Measurements from ENCODE around the gene ATP6V1B1.

Gene ATP6V1B1

DNA sequence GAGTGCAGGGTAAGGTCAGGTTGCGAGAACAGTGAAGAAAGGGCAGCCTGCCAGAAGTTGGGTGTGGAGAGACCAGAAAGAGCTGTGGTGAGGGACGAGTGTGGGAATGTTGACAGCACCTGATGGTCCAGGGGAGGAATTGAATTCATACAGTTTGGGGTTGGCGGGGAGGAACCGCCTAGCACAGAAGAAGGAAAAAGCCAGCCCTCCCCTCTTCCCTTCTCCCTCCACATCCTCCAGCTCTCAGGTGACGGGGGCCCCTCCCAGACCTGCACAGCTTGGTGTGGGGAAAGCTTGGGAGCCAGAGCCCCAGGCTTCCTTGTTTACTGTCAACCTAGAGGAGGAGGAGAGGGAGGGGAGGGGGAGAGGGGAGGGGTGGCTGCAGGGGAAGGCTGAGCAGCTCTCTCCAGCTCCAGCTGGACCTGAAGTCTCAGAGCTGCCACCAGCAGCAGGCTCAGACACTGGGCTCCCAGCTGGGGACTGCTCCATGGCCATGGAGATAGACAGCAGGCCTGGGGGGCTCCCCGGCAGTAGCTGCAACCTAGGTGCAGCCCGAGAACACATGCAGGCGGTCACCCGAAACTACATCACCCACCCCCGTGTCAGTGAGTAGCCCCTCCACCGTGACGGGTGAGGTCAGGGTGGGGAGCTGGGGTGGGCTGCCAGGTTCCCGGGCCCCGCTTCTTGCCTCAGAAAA is at the start of gene ATP6V1B1:
ATP6V1B1 (plus strand) TSS at position 433 of the 697 bp plus-strand sequence; CDS start at position 488, 55 bp downstream.
- H3K9me3 Mint-ChIP-seq: no peaks in the 10 kb centered on the region
- no peak within 1 kb of the TSS for H3K27ac Mint-ChIP-seq
- no peaks in the 10 kb centered on the region for H3K36me3 Mint-ChIP-seq (ENCODE audit: low read depth)
- H3K4me1 Mint-ChIP-seq (ENCODE audit: low read depth): no peaks in the 10 kb centered on the region
- H3K27me3 Mint-ChIP-seq: peaks cover 7% of the 10 kb centered on the region
- H3K4me3 Mint-ChIP-seq: no peak within 1 kb of the TSS

DNA sequence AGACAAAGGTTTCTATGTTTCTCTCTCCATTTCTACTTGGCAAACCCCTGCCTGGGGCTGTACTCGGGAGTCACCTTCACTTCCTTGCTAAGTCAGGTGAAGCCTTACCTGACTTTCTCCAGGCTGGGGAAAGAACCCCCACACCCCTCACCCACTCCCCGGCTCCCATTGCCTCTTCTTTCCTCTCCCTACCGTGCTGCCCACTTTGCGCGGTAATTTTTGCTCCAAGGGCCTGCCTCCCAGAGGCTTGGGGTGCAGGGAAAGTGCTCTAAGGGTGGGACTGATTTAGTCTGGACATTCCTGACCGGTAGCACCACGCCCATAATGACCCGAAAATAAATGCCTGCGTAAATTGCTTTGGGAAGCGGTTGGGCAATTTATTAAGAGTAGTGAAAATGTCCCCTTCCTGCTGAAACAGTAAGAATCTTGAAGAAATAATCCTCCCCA is 49.1 kb upstream of the ATP6V1B1 start:
- Mint-ChIP-seq H3K27ac (no peak overlapping the region), H3K27me3 (peaks cover 94% of the 10 kb centered on the region), H3K4me1 (ENCODE audit: low read depth) (peaks cover 25% of the 10 kb centered on the region), H3K4me3 (peak overlapping the region; percentile 41), H3K36me3 (ENCODE audit: low read depth) (peaks cover 4% of the 10 kb centered on the region), H3K9me3 (peaks cover 9% of the 10 kb centered on the region)

- H3K27ac Mint-ChIP-seq: no peak overlapping the region
- H3K27me3 Mint-ChIP-seq: peaks cover 94% of the 10 kb centered on the region
- H3K9me3 Mint-ChIP-seq: peaks cover 9% of the 10 kb centered on the region
- peak overlapping the region; percentile 41 for H3K4me3 Mint-ChIP-seq
- peaks cover 4% of the 10 kb centered on the region for H3K36me3 Mint-ChIP-seq (ENCODE audit: low read depth)
- H3K4me1 Mint-ChIP-seq (ENCODE audit: low read depth): peaks cover 25% of the 10 kb centered on the region
Measured at GRCh38 chr2:70887208-70887549, 48.5 kb upstream of the ATP6V1B1 start.

DNA sequence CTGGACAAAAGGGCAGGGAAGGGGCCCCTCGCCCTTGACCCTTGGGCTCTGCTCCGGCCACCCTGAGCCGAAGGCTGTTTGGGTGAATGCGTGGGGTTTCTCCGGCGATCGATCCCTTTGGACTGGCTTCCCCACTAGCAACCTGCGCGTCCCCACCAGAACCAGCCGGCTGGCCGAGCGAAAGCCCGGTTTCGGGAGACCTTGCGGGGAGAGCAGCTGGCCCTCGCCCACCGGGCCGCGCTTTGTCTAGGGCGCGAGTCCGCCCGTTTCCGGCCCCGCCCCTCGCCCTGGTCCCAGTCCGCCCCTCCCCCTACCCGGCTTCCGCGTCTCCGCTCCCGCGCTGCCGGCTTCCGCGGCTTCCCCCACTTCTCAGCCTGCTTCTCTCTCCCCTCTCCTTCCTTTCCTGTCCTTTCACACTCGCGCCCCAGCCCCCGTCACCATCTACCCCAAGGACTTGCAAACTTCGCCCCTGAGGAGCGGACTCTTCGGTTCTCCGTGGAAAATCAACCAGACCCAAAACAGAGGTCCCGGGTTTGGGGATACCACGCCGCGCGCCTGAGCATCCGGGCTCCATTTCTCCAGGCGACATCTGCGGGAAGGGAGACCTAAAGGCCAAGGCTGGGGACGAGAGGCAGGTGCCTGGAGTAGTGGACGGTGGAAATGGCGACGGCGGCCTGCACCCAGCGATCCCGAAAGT is 48.0 kb upstream of the ATP6V1B1 start:
- H3K27me3 Mint-ChIP-seq: peaks cover 95% of the 10 kb centered on the region
- peaks cover 5% of the 10 kb centered on the region for H3K9me3 Mint-ChIP-seq
- peak overlapping the region; percentile 41 for H3K4me3 Mint-ChIP-seq
- peaks cover 4% of the 10 kb centered on the region for H3K36me3 Mint-ChIP-seq (ENCODE audit: low read depth)
- no peak overlapping the region for H3K27ac Mint-ChIP-seq
- H3K4me1 Mint-ChIP-seq (ENCODE audit: low read depth): peaks cover 25% of the 10 kb centered on the region

GRCh38 chr2:70888366-70888922 is 47.3 kb upstream of the ATP6V1B1 start:
- Mint-ChIP-seq H3K4me1 (ENCODE audit: low read depth) (peaks cover 25% of the 10 kb centered on the region), H3K27ac (no peak overlapping the region), H3K36me3 (ENCODE audit: low read depth) (peaks cover 4% of the 10 kb centered on the region), H3K27me3 (peaks cover 93% of the 10 kb centered on the region), H3K4me3 (peak overlapping the region; percentile 41), H3K9me3 (peaks cover under 1% of the 10 kb centered on the region)

- Mint-ChIP-seq H3K4me1 (ENCODE audit: low read depth) (peaks cover 25% of the 10 kb centered on the region), H3K27ac (peak overlapping the region; percentile 67), H3K9me3 (no peaks in the 10 kb centered on the region), H3K4me3 (peak overlapping the region; percentile 66), H3K36me3 (ENCODE audit: low read depth) (peaks cover 4% of the 10 kb centered on the region), H3K27me3 (peaks cover 95% of the 10 kb centered on the region)
Measured at GRCh38 chr2:70888923-70889715, 46.6 kb upstream of the ATP6V1B1 start.

DNA sequence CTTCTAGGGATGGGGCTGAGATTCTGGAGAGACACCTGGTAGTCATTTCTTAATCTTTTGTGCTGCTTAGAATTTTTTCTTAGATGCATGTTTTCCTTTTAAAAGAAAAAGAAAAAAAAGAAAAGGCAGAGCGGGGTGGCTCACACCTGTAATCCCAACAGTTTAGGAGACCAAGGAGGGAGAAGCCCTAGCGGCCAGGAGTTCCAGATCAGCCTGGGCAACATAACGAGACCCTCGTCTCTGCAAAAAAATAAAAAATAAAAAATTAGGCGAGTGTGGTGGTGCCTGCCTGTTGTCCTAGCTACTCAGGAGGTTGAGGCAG is 46.0 kb upstream of the ATP6V1B1 start:
- H3K27ac Mint-ChIP-seq: no peak overlapping the region

GRCh38 chr2:70890469-70891065 is 45.1 kb upstream of the ATP6V1B1 start:
- Mint-ChIP-seq H3K9me3 (no peaks in the 10 kb centered on the region), H3K27ac (no peak overlapping the region), H3K27me3 (peaks cover 92% of the 10 kb centered on the region), H3K36me3 (ENCODE audit: low read depth) (peaks cover 4% of the 10 kb centered on the region), H3K4me3 (no peak overlapping the region), H3K4me1 (ENCODE audit: low read depth) (peaks cover 25% of the 10 kb centered on the region)

More for the DNA sequence above, 46.0 kb upstream of the ATP6V1B1 start:
- H3K4me1 Mint-ChIP-seq (ENCODE audit: low read depth): peaks cover 25% of the 10 kb centered on the region
- H3K27me3 Mint-ChIP-seq: peaks cover 95% of the 10 kb centered on the region
- H3K36me3 Mint-ChIP-seq (ENCODE audit: low read depth): peaks cover 4% of the 10 kb centered on the region
- H3K9me3 Mint-ChIP-seq: no peaks in the 10 kb centered on the region
- no peak overlapping the region for H3K4me3 Mint-ChIP-seq

GRCh38 chr2:70891572-70892357 is 43.9 kb upstream of the ATP6V1B1 start:
- Mint-ChIP-seq H3K9me3 (no peaks in the 10 kb centered on the region), H3K4me1 (ENCODE audit: low read depth) (peaks cover 24% of the 10 kb centered on the region), H3K27ac (no peak overlapping the region), H3K4me3 (no peak overlapping the region), H3K27me3 (peaks cover 93% of the 10 kb centered on the region), H3K36me3 (ENCODE audit: low read depth) (peaks cover 4% of the 10 kb centered on the region)

DNA sequence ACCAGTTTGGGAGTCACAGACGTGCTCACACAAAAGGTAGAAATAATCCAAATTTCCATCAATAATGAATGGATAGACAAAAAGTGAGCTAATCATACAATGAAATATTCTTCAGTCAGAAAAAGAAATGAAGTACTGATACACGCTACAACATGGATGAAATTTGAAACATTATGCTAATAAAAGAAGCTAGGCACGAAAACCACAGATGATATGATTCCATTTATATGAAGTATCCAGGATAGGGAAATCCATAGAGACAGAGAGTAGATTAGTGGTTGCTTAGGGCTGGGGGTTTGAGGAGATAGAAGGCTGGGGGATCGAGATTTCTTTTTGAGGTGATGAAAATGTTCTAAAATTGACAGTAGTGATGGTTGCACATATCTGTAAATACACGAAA is 43.0 kb upstream of the ATP6V1B1 start:
- H3K36me3 Mint-ChIP-seq (ENCODE audit: low read depth): peaks cover 4% of the 10 kb centered on the region
- H3K27me3 Mint-ChIP-seq: peaks cover 94% of the 10 kb centered on the region
- H3K9me3 Mint-ChIP-seq: no peaks in the 10 kb centered on the region
- H3K27ac Mint-ChIP-seq: no peak overlapping the region
- H3K4me1 Mint-ChIP-seq (ENCODE audit: low read depth): peaks cover 17% of the 10 kb centered on the region
- no peak overlapping the region for H3K4me3 Mint-ChIP-seq

DNA sequence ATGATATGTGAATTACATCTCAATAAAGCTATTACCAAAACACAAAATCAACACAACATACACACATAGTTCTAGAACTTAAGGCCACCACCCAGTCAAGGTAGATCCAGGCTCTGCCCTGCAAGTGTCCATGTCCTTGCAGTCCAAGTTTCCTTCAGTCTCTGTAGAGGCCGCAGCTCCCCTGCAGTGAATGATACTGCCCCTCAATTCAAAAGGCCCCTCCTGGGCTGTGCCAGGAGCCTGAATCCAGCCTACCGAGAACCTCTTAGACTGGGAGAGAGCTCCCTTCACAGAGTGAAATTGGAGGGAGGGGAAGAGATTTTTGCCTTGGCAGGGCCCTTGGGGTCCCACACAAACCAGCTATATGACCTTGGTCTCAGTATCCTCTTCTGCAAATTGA is 42.5 kb upstream of the ATP6V1B1 start:
- Mint-ChIP-seq H3K36me3 (ENCODE audit: low read depth) (peaks cover 4% of the 10 kb centered on the region), H3K4me3 (no peak overlapping the region), H3K4me1 (ENCODE audit: low read depth) (peaks cover 12% of the 10 kb centered on the region), H3K27me3 (peaks cover 94% of the 10 kb centered on the region), H3K27ac (no peak overlapping the region), H3K9me3 (no peaks in the 10 kb centered on the region)

DNA sequence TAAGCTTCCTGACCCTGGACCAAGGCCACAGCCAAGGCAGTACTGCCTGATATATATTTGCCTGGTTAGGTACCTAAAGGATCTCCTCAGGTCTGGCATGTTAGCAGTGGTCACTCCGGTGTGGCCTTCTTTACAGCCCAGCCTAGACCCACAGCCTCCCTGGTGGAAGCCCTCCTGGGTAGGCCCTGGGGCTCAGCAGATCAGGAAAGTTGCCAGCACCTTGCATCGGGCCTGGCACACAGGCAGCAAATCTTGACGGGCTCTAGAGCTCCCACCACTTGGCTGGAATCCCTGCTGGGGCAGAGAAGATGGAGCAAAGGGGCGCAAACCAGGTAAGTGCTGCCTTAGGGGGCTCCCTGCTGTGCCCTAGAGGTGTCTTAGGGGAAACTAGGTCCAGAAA is 40.9 kb upstream of the ATP6V1B1 start:
- Mint-ChIP-seq H3K4me1 (ENCODE audit: low read depth) (no peaks in the 10 kb centered on the region), H3K27me3 (peaks cover 94% of the 10 kb centered on the region), H3K27ac (no peak overlapping the region), H3K9me3 (no peaks in the 10 kb centered on the region), H3K36me3 (ENCODE audit: low read depth) (no peaks in the 10 kb centered on the region), H3K4me3 (no peak overlapping the region)

GRCh38 chr2:70895249-70895648 is 40.5 kb upstream of the ATP6V1B1 start:
- Mint-ChIP-seq H3K27me3 (peaks cover 94% of the 10 kb centered on the region), H3K9me3 (no peaks in the 10 kb centered on the region), H3K36me3 (ENCODE audit: low read depth) (no peaks in the 10 kb centered on the region), H3K27ac (no peak overlapping the region), H3K4me1 (ENCODE audit: low read depth) (no peaks in the 10 kb centered on the region), H3K4me3 (no peak overlapping the region)

Measured in stimulated activated naive CD8-positive, alpha-beta T cell treated with anti-CD3 and anti-CD28 coated beads, Interleukin-15, Interleukin-2, amounts not matched to agents 100 ng/mL and 50 ng/mL, for 24 hours (primary cell).